OCI-LY3 (cell line): ENCODE results near the gene ZBTB24.

ENCODE experiments used
- EZH2phosphoT487 ChIP-seq: fragments of 200-600 bp; shearing (Covaris generic); IDR thresholded peaks from 2 replicates; pipeline ENCODE4 v1.6.1; 2018; ENCODE audit warnings: antibody characterized with exemption, mixed run types, low read depth
- TF ChIP-seq, protein P1 (sequence below): fragments of 200-600, 300-600 bp; sonication (generic); IDR thresholded peaks from 2 replicates; pipeline ENCODE4 v1.5.1; 2014; ENCODE audit warnings: antibody characterized with exemption, low read length, low read depth

DNA sequence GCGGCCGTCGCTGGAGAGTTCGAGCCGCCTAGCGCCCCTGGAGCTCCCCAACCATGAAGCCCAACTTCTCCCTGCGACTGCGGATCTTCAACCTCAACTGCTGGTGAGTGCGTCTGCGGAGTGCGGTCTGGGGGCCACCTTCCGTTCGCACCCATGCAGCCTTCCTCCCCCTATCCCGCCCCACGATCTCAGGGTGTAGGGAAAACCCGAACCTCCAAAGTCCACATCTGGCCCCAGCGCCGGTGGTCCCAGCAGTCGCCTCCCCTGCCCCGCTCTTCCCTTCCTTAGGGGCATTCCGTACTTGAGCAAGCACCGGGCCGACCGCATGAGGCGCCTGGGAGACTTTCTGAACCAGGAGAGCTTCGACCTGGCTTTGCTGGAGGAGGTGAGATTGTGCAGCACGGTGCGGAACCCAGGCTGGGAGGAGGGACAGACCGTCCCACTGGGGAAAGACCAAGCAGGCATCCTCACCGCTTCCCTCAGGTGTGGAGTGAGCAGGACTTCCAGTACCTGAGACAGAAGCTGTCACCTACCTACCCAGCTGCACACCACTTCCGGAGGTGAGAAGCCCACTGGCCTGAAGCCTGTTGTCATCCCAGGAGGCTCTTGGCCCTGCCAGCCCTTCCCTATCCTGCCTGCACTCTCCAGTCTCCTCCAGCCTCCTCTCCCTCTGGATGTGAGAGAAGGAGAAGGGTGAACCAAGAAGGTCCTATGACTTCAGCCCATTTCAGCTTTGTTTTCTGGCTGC, 41.8 kb downstream of the ZBTB24 start:
- TF ChIP-seq, protein P1, sequence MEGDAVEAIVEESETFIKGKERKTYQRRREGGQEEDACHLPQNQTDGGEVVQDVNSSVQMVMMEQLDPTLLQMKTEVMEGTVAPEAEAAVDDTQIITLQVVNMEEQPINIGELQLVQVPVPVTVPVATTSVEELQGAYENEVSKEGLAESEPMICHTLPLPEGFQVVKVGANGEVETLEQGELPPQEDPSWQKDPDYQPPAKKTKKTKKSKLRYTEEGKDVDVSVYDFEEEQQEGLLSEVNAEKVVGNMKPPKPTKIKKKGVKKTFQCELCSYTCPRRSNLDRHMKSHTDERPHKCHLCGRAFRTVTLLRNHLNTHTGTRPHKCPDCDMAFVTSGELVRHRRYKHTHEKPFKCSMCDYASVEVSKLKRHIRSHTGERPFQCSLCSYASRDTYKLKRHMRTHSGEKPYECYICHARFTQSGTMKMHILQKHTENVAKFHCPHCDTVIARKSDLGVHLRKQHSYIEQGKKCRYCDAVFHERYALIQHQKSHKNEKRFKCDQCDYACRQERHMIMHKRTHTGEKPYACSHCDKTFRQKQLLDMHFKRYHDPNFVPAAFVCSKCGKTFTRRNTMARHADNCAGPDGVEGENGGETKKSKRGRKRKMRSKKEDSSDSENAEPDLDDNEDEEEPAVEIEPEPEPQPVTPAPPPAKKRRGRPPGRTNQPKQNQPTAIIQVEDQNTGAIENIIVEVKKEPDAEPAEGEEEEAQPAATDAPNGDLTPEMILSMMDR: no peak
- no peak for TF ChIP-seq EZH2phosphoT487
